HepG2 (cell line): ENCODE measurements around the gene ANKRD11. TPM values are rescaled to one million over a fixed set of nuclear protein-coding genes. Genes with fewer than 3 reads are reported as not detected.

Experiments
- AHDC1 ChIP-seq: sonication (generic); formaldehyde crosslinking; IDR thresholded peaks from 2 replicates; pipeline ENCODE4 v1.5.1; 2020; ENCODE audit warnings: mild to moderate bottlenecking, missing genetic modification reagents, borderline replicate concordance
- ATF3 ChIP-seq: sonication (generic); formaldehyde crosslinking; IDR thresholded peaks from 2 replicates; pipeline ENCODE4 v1.4.0; 2020; ENCODE audit warnings: missing genetic modification reagents
- DMAP1 ChIP-seq: IDR thresholded peaks from 2 replicates; pipeline ENCODE4 v1.6.1; 2016
- E2F2 ChIP-seq: sonication (generic); formaldehyde crosslinking; IDR thresholded peaks from 2 replicates; pipeline ENCODE4 v1.4.0; 2020; ENCODE audit warnings: missing genetic modification reagents, borderline replicate concordance
- FOXK2 ChIP-seq: fragments of 450-650 bp; IDR thresholded peaks from 2 replicates; pipeline ENCODE4 v1.6.1; 2016
- GTF2F1 ChIP-seq: fragments of 150-350 bp; IDR thresholded peaks from 2 replicates; pipeline ENCODE4 v1.6.1; 2014; ENCODE audit warnings: low read length
- GZF1 ChIP-seq: sonication (generic); formaldehyde crosslinking; IDR thresholded peaks from 2 replicates; pipeline ENCODE4 v1.5.1; 2020; ENCODE audit warnings: mild to moderate bottlenecking, missing genetic modification reagents
- MXD3 ChIP-seq: IDR thresholded peaks from 2 replicates; pipeline ENCODE4 v1.6.1; 2016; ENCODE audit warnings: mild to moderate bottlenecking, missing biosample characterization, missing genetic modification reagents
- RAD21 ChIP-seq: fragments of 450-650 bp; formaldehyde crosslinking; IDR thresholded peaks from 2 replicates; pipeline ENCODE4 v1.5.0; 2020; ENCODE audit warnings: mild to moderate bottlenecking
- SP4 ChIP-seq: sonication (generic); formaldehyde crosslinking; IDR thresholded peaks from 2 replicates; pipeline ENCODE4 v1.8.1; 2023; ENCODE audit warnings: mild to moderate bottlenecking, missing genetic modification reagents
- STAT6 ChIP-seq: sonication (generic); formaldehyde crosslinking; IDR thresholded peaks from 2 replicates; pipeline ENCODE4 v1.4.0; 2020; ENCODE audit warnings: missing genetic modification reagents, mild to moderate bottlenecking, borderline replicate concordance
- ZNF280D ChIP-seq: sonication (generic); formaldehyde crosslinking; IDR thresholded peaks from 2 replicates; pipeline ENCODE4 v1.5.1; 2020; ENCODE audit warnings: mild to moderate bottlenecking, missing genetic modification reagents
- ZNF674 ChIP-seq: sonication (generic); formaldehyde crosslinking; IDR thresholded peaks from 2 replicates; pipeline ENCODE4 v1.5.0; 2020; ENCODE audit warnings: low read depth, mild to moderate bottlenecking, missing genetic modification reagents
- polyA plus RNA-seq, 8 experiments: library from polyadenylated mRNA; depleted of rRNA in 3 of 8; stranded (reverse) in 7 of 8; unstranded in 1 of 8; fragments of >200 nt; fragmentation: Illumina TruSeq in 4 of 8; extraction: Trizol in 4 of 8; gene quantifications; 2 replicates each; pipeline versions ENCODE4 v1.2.1 to v1.2.3, GENCODE V29; 2011 to 2016; ENCODE audit warnings: low read depth in 4 of 8, missing spikeins in 1 of 8, mixed read lengths in 1 of 8; ENCODE audit not compliant: insufficient read depth in 1 of 8
- total RNA-seq, 5 experiments: library from RNA; depleted of rRNA; stranded (reverse); fragments of >200 nt; fragmentation: Illumina TruSeq; extraction: Trizol; gene quantifications; 2 replicates each; pipeline ENCODE4 v1.2.3, GENCODE V29; 2016; ENCODE audit warnings: low read depth in 1 of 5

ANKRD11 gene
- total and polyA plus RNA-seq, 2 of the 13 experiments (the other 11 are each of a cell fraction or from before 2014, with no cell fraction given) = 21.4 to 38.4 TPM

GRCh38 chr16:89289428-89290395 is 200.6 kb downstream of the ANKRD11 start (continued):
- TF ChIP-seq ATF3 = no peak
- TF ChIP-seq RAD21 (CRISPR knock-in tag) = peak; percentile 90
- no peak for TF ChIP-seq SP4 (CRISPR knock-in tag)
- TF ChIP-seq E2F2 (CRISPR knock-in tag) = 0 out of 2 replicates have a peak, but pooled peaks have one; percentile 6
- no peak for TF ChIP-seq STAT6 (CRISPR knock-in tag)
- no peak for TF ChIP-seq ZNF280D (CRISPR knock-in tag)
- no peak for TF ChIP-seq DMAP1 (CRISPR knock-in tag)
- TF ChIP-seq MXD3 (CRISPR knock-in tag) = peak; percentile 37; the same call in 1 of the 2 replicates
- TF ChIP-seq GZF1 (CRISPR knock-in tag) = no peak
- TF ChIP-seq FOXK2 = no peak
- no peak for TF ChIP-seq AHDC1
- no peak for TF ChIP-seq GTF2F1
- TF ChIP-seq ZNF674 (CRISPR knock-in tag) = no peak
